Hematopoietic multipotent progenitor cell (in vitro differentiated cells): Measurements from ENCODE around the gene COTL1. TPM values are rescaled to one million over a fixed set of nuclear protein-coding genes. Genes with fewer than 3 reads are reported as not detected.

Experiments used
- total RNA-seq: library from RNA; depleted of rRNA; stranded (reverse); fragments of >200 nt; gene quantifications from one replicate; pipeline ENCODE4 v1.2.3, GENCODE V29; 2012

The COTL1 gene
- total RNA-seq, 1 donor: 31.8 TPM

Other genes with a start within 250 kb of the COTL1 start
- gene ATP2C2, start 249.5 kb downstream of the COTL1 start, total RNA-seq: under 0.01 TPM
- gene MEAK7, start 113.4 kb downstream of the COTL1 start, total RNA-seq: 7.8 TPM
- gene KLHL36, start 30.4 kb upstream of the COTL1 start, total RNA-seq: 63.0 TPM
- gene USP10, start 81.9 kb upstream of the COTL1 start, total RNA-seq: 112 TPM
- gene CRISPLD2, start 201.9 kb upstream of the COTL1 start, total RNA-seq: 2.2 TPM